ENCODE results near the gene SYT2. TPM values are rescaled to one million over a fixed set of nuclear protein-coding genes. Genes with fewer than 3 reads are reported as not detected.
"Not testable (repeated sequence)": the region's sequence is repeated elsewhere in the genome, so short reads cannot be mapped to it uniquely, and the experiment has no call there.

SYT2 gene
- total RNA-seq, 1 donor from 2014 or later, result not detected

DNA sequence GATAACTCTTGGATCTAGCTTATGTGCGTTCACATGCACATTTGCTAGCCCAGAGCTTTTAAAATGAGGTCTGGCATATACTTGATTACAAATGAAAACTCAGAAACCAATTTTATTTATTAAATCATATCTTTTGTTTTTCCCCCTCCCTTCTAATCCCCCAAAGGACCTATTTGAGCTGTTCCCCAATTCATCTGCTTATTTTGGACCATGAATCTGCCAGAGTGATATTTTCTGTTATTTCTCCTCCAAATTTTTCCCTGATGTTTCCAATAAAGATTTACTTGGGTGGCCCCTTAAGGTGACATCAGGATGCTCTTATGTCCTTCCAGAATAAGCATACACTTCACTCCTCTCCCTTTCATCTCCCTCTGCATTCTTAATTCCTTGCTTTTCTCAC, 123.4 kb downstream of the SYT2 start:
- DNase-seq, result no peak
- ChIA-PET POLR2A (no interaction called here), CTCF (interaction anchor here (1.3 kb wide), 1 partner anchor 15 kb away, joined by 4 read pairs; no protein-coding TSS in a partner anchor)
- ATAC-seq (ENCODE audit: low read depth), result no peak
- Mint-ChIP-seq H3K4me3 (no peak overlapping the region), H3K4me1 (peaks cover 27% of the 10 kb centered on the region), H3K27me3 (no peaks in the 10 kb centered on the region), H3K27ac (no peak overlapping the region), H3K9me3 (no peaks in the 10 kb centered on the region), H3K36me3 (ENCODE audit: low read depth) (peaks cover 9% of the 10 kb centered on the region)
- TF ChIP-seq, protein P1, sequence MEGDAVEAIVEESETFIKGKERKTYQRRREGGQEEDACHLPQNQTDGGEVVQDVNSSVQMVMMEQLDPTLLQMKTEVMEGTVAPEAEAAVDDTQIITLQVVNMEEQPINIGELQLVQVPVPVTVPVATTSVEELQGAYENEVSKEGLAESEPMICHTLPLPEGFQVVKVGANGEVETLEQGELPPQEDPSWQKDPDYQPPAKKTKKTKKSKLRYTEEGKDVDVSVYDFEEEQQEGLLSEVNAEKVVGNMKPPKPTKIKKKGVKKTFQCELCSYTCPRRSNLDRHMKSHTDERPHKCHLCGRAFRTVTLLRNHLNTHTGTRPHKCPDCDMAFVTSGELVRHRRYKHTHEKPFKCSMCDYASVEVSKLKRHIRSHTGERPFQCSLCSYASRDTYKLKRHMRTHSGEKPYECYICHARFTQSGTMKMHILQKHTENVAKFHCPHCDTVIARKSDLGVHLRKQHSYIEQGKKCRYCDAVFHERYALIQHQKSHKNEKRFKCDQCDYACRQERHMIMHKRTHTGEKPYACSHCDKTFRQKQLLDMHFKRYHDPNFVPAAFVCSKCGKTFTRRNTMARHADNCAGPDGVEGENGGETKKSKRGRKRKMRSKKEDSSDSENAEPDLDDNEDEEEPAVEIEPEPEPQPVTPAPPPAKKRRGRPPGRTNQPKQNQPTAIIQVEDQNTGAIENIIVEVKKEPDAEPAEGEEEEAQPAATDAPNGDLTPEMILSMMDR (IDR thresholded peaks at IDR 0.05), result no peak
- intact Hi-C loops (cut with micrococcal nuclease), result no loop called here

GRCh38 chr1:202586018-202586821, 124.0 kb downstream of the SYT2 start:
- peaks cover 15% of the 10 kb centered on the region for H3K36me3 Mint-ChIP-seq (ENCODE audit: low read depth)
- ATAC-seq (ENCODE audit: low read depth), result no peak
- H3K4me1 Mint-ChIP-seq, result peaks cover 27% of the 10 kb centered on the region
- TF ChIP-seq, protein P1 (IDR thresholded peaks at IDR 0.05), result no peak
- no peaks in the 10 kb centered on the region for H3K27me3 Mint-ChIP-seq
- intact Hi-C loops (cut with micrococcal nuclease), result no loop called here
- H3K4me3 Mint-ChIP-seq, result no peak overlapping the region
- no peak for DNase-seq
- CTCF ChIA-PET, result interaction anchor here (0.8 to 1.3 kb wide), 2 partner anchors 14 kb away, joined by 4 read pairs; no protein-coding TSS in a partner anchor
- POLR2A ChIA-PET, result no interaction called here
- no peaks in the 10 kb centered on the region for H3K9me3 Mint-ChIP-seq
- no peak overlapping the region for H3K27ac Mint-ChIP-seq

- CTCF ChIA-PET, result interaction anchor here (0.8 kb wide), 1 partner anchor 15 kb away, joined by 4 read pairs; no protein-coding TSS in a partner anchor
- no peak for ATAC-seq (ENCODE audit: low read depth)
Observed at GRCh38 chr1:202585590-202585933, 124.7 kb downstream of the SYT2 start.

DNA sequence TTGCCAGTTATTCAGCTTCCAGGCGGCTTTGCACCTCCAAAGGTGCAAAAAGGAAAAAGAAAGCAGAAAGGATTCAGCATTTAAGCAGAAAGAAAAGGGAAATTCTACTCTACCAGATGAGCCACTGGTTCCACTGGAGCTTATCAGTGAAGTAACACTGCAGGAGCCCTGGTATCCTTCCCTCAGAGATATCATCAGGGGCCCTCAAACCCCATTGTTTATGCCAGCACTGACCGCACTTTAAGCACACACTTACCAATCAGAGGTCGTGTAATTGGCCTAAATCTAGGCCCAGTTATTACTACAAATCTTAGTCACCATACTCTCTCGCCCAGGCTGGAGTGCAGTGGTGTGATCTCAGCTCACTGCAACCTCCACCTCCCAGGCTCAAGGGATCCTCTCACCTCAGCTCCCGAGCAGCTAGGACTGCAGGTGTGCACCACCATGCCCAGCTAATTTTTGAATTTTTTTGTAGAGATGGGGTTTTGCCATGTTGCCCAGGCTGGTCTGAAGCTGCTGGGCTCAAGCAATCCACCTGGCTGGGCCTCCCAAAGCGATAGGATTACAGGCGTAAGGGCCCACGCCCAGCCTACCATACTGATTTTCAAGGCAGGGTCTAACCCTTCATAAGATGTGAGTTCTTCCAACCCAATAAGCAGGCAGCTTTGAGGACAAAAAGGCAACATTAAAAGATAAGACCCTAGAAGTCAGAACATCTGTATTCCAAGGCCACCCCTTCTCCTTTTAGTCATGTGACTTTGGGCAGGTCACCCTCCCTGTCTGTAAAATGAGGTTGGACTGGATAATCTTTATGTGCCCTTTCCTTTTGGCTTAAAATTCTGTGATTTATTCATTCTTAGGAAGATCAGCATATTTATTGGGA, 125.3 kb downstream of the SYT2 start:
- ChIA-PET POLR2A (no interaction called here), CTCF (no interaction called here)
- intact Hi-C loops (cut with micrococcal nuclease), result no loop called here
- Mint-ChIP-seq H3K4me3 (no peak overlapping the region), H3K9me3 (no peaks in the 10 kb centered on the region), H3K27ac (no peak overlapping the region), H3K4me1 (peaks cover 27% of the 10 kb centered on the region), H3K36me3 (ENCODE audit: low read depth) (peaks cover 27% of the 10 kb centered on the region), H3K27me3 (no peaks in the 10 kb centered on the region)
- DNase-seq, result no peak
- ATAC-seq (ENCODE audit: low read depth), result no peak
- TF ChIP-seq, protein P1 (IDR thresholded peaks at IDR 0.05), result no peak

More at GRCh38 chr1:202585590-202585933, 124.7 kb downstream of the SYT2 start:
- H3K27me3 Mint-ChIP-seq, result no peaks in the 10 kb centered on the region
- TF ChIP-seq, protein P1 (IDR thresholded peaks at IDR 0.05), result no peak
- H3K9me3 Mint-ChIP-seq, result no peaks in the 10 kb centered on the region
- H3K4me3 Mint-ChIP-seq, result no peak overlapping the region
- H3K27ac Mint-ChIP-seq, result no peak overlapping the region
- peaks cover 22% of the 10 kb centered on the region for H3K36me3 Mint-ChIP-seq (ENCODE audit: low read depth)
- intact Hi-C loops (cut with micrococcal nuclease), result no loop called here
- DNase-seq, result no peak
- peaks cover 27% of the 10 kb centered on the region for H3K4me1 Mint-ChIP-seq
- POLR2A ChIA-PET, result no interaction called here

GRCh38 chr1:202582350-202582749, 127.9 kb downstream of the SYT2 start:
- intact Hi-C loops (cut with micrococcal nuclease); H3K27me3 Mint-ChIP-seq; H3K27ac Mint-ChIP-seq; H3K4me3 Mint-ChIP-seq; ATAC-seq (ENCODE audit: low read depth); POLR2A ChIA-PET; H3K9me3 Mint-ChIP-seq; CTCF ChIA-PET; DNase-seq: not testable (repeated sequence)
- Mint-ChIP-seq H3K4me1 (peaks cover 15% of the 10 kb centered on the region), H3K36me3 (ENCODE audit: low read depth) (peaks cover 27% of the 10 kb centered on the region)

Data from activated B cell treated with CpG ODN at 0.5 μM for 24 hours (primary cell).